Measurements from ENCODE around the gene TTN. TPM values are rescaled to one million over a fixed set of nuclear protein-coding genes. Genes with fewer than 3 reads are reported as not detected.

TTN gene
- total RNA-seq, 1 donor from 2014 or later = 2,803 TPM

- no peaks in the 10 kb centered on the region for H3K36me3 ChIP-seq
- no peaks in the 10 kb centered on the region for H3K9me3 ChIP-seq (replicated peaks)
- H3K4me1 ChIP-seq = peaks cover 79% of the 10 kb centered on the region
- intact Hi-C loops (cut with micrococcal nuclease) = no loop called here
- H3K27me3 ChIP-seq (ENCODE audit: low read depth) = no peaks in the 10 kb centered on the region
- H3K27ac ChIP-seq (replicated peaks) = peak within 1 kb of the TSS; percentile 90
- DNase-seq = peak; percentile 97
- peak within 1 kb of the TSS; percentile 83 for H3K4me3 ChIP-seq
- TF ChIP-seq CTCF (IDR thresholded peaks at IDR 0.05; ENCODE audit: borderline replicate concordance) = no peak
Observed at GRCh38 chr2:178480227-178481181, 326.7 kb downstream of the TTN start, which contains the start of gene PLEKHA3. PLEKHA3 (plus strand) TSS chr2:178480457; CDS start chr2:178480870, 413 bp downstream.

DNA sequence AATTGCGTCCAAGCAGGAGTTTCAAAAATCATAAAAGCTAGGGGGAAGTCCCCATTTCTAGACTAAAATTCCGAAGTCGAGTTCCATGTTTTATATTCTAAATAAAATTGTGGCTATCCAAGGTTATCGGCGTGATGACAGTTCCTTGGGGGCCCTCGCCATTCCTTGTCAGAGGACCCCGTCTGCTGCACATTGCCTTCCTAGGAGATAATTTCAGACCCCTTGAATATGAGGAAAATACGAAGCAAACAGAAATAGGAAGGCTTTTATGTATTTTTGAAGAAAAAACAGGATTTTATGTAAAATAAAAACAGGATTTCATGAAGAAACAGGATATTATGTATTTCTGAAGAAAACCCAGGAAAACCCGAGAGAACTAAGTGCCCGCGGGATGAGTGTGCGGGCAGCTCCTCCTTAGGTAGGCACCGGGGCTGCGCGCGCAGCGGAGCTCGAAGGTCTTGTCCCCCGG is 327.4 kb downstream of the TTN start:
- no peak for TF ChIP-seq CTCF (IDR thresholded peaks at IDR 0.05; ENCODE audit: borderline replicate concordance)
- intact Hi-C loops (cut with micrococcal nuclease) = no loop called here
- peak overlapping the region; percentile 90 for H3K27ac ChIP-seq (replicated peaks)
- no peaks in the 10 kb centered on the region for H3K9me3 ChIP-seq (replicated peaks)
- no peak for DNase-seq
- H3K27me3 ChIP-seq (ENCODE audit: low read depth) = no peaks in the 10 kb centered on the region
- peaks cover 72% of the 10 kb centered on the region for H3K4me1 ChIP-seq
- no peaks in the 10 kb centered on the region for H3K36me3 ChIP-seq
- H3K4me3 ChIP-seq = peak overlapping the region; percentile 83

GRCh38 chr2:178479275-178479616 is 328.0 kb downstream of the TTN start:
- H3K27me3 ChIP-seq (ENCODE audit: low read depth) = no peaks in the 10 kb centered on the region
- H3K4me1 ChIP-seq = peaks cover 70% of the 10 kb centered on the region
- TF ChIP-seq CTCF (IDR thresholded peaks at IDR 0.05; ENCODE audit: borderline replicate concordance) = no peak
- no peak for DNase-seq
- peak overlapping the region; percentile 90 for H3K27ac ChIP-seq (replicated peaks)
- H3K36me3 ChIP-seq = no peaks in the 10 kb centered on the region
- intact Hi-C loops (cut with micrococcal nuclease) = no loop called here
- H3K9me3 ChIP-seq (replicated peaks) = no peaks in the 10 kb centered on the region
- H3K4me3 ChIP-seq = peak overlapping the region; percentile 83

GRCh38 chr2:178478439-178479274 is 328.6 kb downstream of the TTN start, which contains the start of gene FKBP7:
FKBP7 (minus strand) TSS chr2:178478600; CDS start chr2:178478499, 101 bp downstream.
- peak; percentile 74 for TF ChIP-seq CTCF (IDR thresholded peaks at IDR 0.05; ENCODE audit: borderline replicate concordance)
- peak within 1 kb of the TSS; percentile 90 for H3K27ac ChIP-seq (replicated peaks)
- no peaks in the 10 kb centered on the region for H3K27me3 ChIP-seq (ENCODE audit: low read depth)
- intact Hi-C loops (cut with micrococcal nuclease) = no loop called here
- peaks cover 69% of the 10 kb centered on the region for H3K4me1 ChIP-seq
- H3K4me3 ChIP-seq = peak within 1 kb of the TSS; percentile 83
- no peaks in the 10 kb centered on the region for H3K9me3 ChIP-seq (replicated peaks)
- peak; percentile 89 for DNase-seq
- H3K36me3 ChIP-seq = no peaks in the 10 kb centered on the region

- intact Hi-C loops (cut with micrococcal nuclease) = no loop called here
- H3K36me3 ChIP-seq = no peaks in the 10 kb centered on the region
- H3K4me1 ChIP-seq = peaks cover 64% of the 10 kb centered on the region
- peak overlapping the region; percentile 90 for H3K27ac ChIP-seq (replicated peaks)
- H3K4me3 ChIP-seq = peak overlapping the region; percentile 83
- no peak for DNase-seq
- H3K9me3 ChIP-seq (replicated peaks) = no peaks in the 10 kb centered on the region
- H3K27me3 ChIP-seq (ENCODE audit: low read depth) = no peaks in the 10 kb centered on the region
- TF ChIP-seq CTCF (IDR thresholded peaks at IDR 0.05; ENCODE audit: borderline replicate concordance) = no peak
Observed at GRCh38 chr2:178478130-178478438, 329.1 kb downstream of the TTN start.

Measured in left ventricle myocardium inferior (tissue), 1 donor.